Measurements from ENCODE around the gene HOXA11. TPM values are rescaled to one million over a fixed set of nuclear protein-coding genes. Genes with fewer than 3 reads are reported as not detected.

The HOXA11 gene
- total RNA-seq, 1 experiment from 2014 or later: 0.84 TPM

- intact Hi-C loops (cut with micrococcal nuclease): no loop called here
- BruUV-seq (replicated peaks): no TSS peak
- Mint-ChIP-seq H3K36me3 (ENCODE audit: insufficient read depth, unreplicated experiment) (peaks cover 5% of the 10 kb centered on the region), H3K4me1 (ENCODE audit: insufficient read depth, unreplicated experiment) (peaks cover 10% of the 10 kb centered on the region), H3K4me3 (ENCODE audit: unreplicated experiment) (peak overlapping the region; percentile 79), H3K27ac (ENCODE audit: low read depth, unreplicated experiment) (peak overlapping the region; percentile 91), H3K27me3 (ENCODE audit: insufficient read depth, unreplicated experiment) (no peaks in the 10 kb centered on the region), H3K9me3 (ENCODE audit: unreplicated experiment) (no peaks in the 10 kb centered on the region)
- ChIA-PET CTCF (interaction anchor here (0.6 to 5.8 kb wide), 17 partner anchors 8 to 1072 kb away, joined by 3 to 57 read pairs (median 5); no protein-coding TSS in a partner anchor), POLR2A (interaction anchor here (0.7 to 5.2 kb wide), 27 partner anchors 8 to 1058 kb away, joined by 3 to 65 read pairs (median 6); partner anchors contain the start of genes CBX3, HNRNPA2B1, HOXA4 and HOXA9)
- peak; percentile 45 for DNase-seq (ENCODE audit: unreplicated experiment)
- no peak for TF ChIP-seq CTCF (IDR thresholded peaks at IDR 0.05; ENCODE audit: unreplicated experiment)
These were observed 36.0 kb downstream of the HOXA11 start for GRCh38 chr7:27148756-27149641.

DNA sequence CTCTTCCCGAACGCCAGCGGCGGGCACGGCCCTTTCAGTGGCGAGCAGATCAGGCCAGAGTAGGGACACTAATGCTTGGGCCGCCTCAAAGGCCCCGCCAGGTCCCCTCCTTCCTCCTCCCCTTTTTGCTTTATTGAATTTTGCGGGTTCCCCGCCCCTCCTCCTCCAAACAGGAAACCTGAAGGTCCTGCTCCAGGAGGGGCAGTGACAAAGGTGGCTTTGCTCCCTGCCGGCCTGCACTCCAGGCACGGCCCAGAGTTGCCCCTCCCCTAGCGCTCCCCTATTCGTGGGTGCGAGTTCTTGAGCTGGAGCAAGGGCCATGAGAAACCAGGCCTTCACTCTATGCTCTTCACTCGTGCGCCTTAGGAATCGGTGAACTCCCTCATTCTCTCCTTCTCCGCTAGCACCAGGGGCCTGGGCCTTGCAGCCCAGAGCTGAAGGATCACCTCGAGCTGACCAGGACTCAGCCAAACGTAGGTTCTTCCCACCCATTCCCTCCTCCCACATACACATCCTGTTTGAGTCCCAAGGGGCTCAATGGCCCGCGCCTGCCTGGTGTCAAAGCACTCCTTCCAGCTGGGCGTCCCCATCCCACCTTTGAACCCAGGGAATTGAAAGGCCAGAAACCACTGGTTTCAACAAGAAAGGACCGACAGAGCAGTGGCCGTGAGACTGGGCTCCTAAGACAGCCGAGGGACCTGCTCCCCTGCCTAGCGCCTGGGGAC, 36.8 kb downstream of the HOXA11 start:
- H3K27ac Mint-ChIP-seq (ENCODE audit: low read depth, unreplicated experiment): peak overlapping the region; percentile 91
- BruUV-seq (replicated peaks): no TSS peak
- peaks cover 10% of the 10 kb centered on the region for H3K4me1 Mint-ChIP-seq (ENCODE audit: insufficient read depth, unreplicated experiment)
- peak overlapping the region; percentile 79 for H3K4me3 Mint-ChIP-seq (ENCODE audit: unreplicated experiment)
- DNase-seq (ENCODE audit: unreplicated experiment): peak; percentile 32
- CTCF ChIA-PET: interaction anchor here (0.6 to 5.8 kb wide), 9 partner anchors 14 to 613 kb away, joined by 3 to 57 read pairs (median 4); no protein-coding TSS in a partner anchor
- H3K9me3 Mint-ChIP-seq (ENCODE audit: unreplicated experiment): no peaks in the 10 kb centered on the region
- TF ChIP-seq CTCF (IDR thresholded peaks at IDR 0.05; ENCODE audit: unreplicated experiment): no peak
- H3K27me3 Mint-ChIP-seq (ENCODE audit: insufficient read depth, unreplicated experiment): no peaks in the 10 kb centered on the region
- intact Hi-C loops (cut with micrococcal nuclease): no loop called here
- POLR2A ChIA-PET: interaction anchor here (0.7 to 5.2 kb wide), 18 partner anchors 7 to 1057 kb away, joined by 3 to 65 read pairs (median 6); partner anchors contain the start of genes HOXA4 and HOXA9
- peaks cover 5% of the 10 kb centered on the region for H3K36me3 Mint-ChIP-seq (ENCODE audit: insufficient read depth, unreplicated experiment)

- H3K4me3 Mint-ChIP-seq (ENCODE audit: unreplicated experiment): peak within 1 kb of the TSS; percentile 79
- no peak for DNase-seq (ENCODE audit: unreplicated experiment)
- no peaks in the 10 kb centered on the region for H3K27me3 Mint-ChIP-seq (ENCODE audit: insufficient read depth, unreplicated experiment)
- POLR2A ChIA-PET: interaction anchor here (0.5 to 5.2 kb wide), 10 partner anchors 15 to 958 kb away, joined by 3 to 65 read pairs (median 6); partner anchors contain the start of gene HOXA9
- H3K36me3 Mint-ChIP-seq (ENCODE audit: insufficient read depth, unreplicated experiment): peaks cover 10% of the 10 kb centered on the region
- H3K27ac Mint-ChIP-seq (ENCODE audit: low read depth, unreplicated experiment): peak within 1 kb of the TSS; percentile 91
- BruUV-seq (replicated peaks): no TSS peak
- intact Hi-C loops (cut with micrococcal nuclease): no loop called here
- CTCF ChIA-PET: interaction anchor here (0.9 to 5.8 kb wide), 4 partner anchors 14 to 779 kb away, joined by 3 to 57 read pairs (median 4); no protein-coding TSS in a partner anchor
- TF ChIP-seq CTCF (IDR thresholded peaks at IDR 0.05; ENCODE audit: unreplicated experiment): no peak
- H3K9me3 Mint-ChIP-seq (ENCODE audit: unreplicated experiment): no peaks in the 10 kb centered on the region
- peaks cover 10% of the 10 kb centered on the region for H3K4me1 Mint-ChIP-seq (ENCODE audit: insufficient read depth, unreplicated experiment)
These were observed 37.6 kb downstream of the HOXA11 start, which contains the start of gene HOXA6 for GRCh38 chr7:27147199-27148030. TSS of gene HOXA6 (minus strand) at chr7:27147774. CDS start at chr7:27147749, 25 bp downstream.
